GM18517 (cell line): ENCODE measurements around the gene ATP2B2.

Source experiments
- ATAC-seq: cut with Tn5 transposase; IDR thresholded peaks from one replicate; pipeline ENCODE4 v1.9.1; 2021; ENCODE audit warnings: mild to moderate bottlenecking, moderate library complexity; ENCODE audit not compliant: unreplicated experiment

The ATP2B2 gene

DNA sequence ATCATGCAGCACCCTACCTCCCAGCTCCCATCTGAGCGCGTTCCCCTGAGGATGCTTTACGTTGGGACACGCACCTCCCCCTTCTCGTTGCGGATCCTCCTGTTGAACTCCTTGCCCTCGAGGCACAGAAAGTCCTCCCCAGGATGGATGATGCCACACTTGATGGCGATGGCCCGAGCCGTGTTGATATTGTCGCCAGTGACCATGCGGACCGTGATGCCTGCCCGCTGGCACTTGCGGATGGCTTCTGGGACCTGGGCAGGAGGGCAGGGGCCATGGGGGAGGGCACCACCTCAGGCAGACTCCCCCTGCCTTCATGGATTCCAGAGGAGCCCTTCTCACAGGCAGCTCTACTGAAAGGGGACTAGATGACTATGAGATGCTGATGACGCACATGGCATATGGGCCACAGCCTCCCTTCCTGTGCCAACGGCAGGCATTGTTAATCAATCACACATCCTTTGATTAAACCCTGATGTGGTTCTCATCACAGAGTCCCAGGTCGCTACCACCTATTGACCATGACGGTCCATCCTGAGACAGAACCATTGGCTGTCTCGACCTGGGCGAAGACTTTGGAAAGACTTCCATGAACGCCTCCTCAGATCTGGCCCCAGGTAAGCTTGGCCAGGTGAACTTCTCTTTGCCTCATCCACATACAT is 154.9 kb downstream of the ATP2B2 start:
- no peak for ATAC-seq

DNA sequence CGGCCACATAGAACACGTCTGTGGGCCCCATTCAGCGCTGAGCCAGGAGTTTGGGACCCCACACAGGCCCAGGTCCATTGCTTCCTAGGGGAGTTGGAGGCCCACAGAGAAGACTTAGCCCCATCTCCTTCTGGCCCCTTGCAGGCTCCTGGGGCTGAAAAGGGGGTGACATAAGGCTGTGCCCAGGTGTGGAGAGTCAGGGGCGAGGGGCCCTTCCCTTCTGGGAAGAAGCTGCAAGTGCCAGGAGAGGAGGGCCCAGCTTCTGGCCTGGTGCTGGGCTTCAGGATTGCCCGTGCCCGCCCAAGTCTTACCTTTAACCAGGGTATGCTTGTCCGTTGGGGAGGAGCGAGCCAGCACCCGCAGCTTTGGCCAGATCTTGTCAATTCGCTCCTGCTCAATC is 155.6 kb downstream of the ATP2B2 start:
- no peak for ATAC-seq

DNA sequence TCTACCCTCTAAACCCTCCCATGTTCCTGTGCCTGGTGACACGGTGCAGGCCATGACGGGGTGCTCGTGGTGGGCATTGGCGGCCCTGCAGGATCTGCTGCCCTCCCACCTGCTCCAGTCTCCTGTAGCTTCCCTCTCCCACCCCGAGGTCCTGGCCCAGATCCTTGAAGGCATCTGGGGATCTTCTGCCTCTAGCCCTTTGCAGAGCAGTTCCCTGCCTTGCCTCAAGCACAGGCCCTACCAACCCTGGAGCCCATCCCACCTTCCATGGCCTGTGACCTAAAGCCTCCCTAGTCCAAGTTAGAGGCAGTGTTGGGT is 157.0 kb downstream of the ATP2B2 start:
- ATAC-seq = no peak

DNA sequence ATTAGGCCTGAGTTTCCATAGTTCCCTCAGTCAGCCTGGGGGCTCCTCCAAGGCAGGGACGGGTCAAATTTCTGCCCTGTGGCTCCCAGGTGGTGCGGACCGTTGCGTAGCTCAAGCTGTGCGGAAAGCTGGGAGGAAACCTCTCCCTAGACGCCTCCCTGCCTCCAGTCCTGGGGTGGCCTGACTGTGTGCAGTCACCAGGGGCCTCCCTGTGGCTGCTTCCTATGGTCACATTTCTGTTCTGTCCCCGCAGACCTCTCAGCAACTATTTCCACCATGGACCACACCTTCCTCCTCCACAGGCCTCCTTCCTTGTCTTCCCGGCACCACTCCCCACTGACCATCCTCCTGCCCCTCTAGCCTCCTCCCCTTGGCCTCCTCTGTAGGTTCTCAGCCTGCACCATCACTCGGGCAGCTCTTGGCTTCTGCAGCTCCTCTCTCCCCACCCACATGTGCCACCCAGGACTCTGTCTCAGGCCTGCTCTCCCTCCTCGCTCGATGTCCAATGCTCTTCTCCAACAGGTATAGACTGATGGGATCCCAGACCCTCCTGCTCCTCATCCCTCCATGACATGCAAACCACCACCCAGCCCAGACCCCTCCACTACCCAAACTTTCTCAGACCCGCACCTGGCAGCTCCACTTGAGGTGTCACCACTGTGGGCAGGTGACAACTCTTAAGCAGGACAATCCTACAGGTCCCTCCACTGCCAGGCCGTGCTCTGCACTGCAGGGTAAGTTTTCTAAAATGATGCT is 157.6 kb downstream of the ATP2B2 start:
- ATAC-seq = no peak

DNA sequence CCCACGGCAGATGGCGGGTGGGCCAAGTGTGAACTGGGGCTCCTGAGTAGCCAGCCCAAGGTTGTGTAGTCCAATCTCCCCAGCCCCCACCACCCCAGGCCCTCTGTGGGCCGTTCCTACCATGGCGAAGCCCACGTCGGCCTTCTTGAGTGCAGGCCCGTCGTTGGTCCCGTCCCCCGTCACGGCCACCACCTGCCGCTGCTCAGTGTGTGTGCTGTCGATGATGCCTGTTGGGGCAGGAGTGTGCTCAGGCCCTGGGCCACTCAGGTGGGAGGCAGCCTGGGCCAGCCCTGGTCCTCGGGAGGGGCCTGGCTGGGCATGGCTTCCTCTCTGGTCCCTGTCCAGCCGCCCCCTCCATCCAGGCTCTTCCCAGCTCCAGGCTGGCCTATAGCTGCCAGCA is 159.5 kb downstream of the ATP2B2 start:
- no peak for ATAC-seq

DNA sequence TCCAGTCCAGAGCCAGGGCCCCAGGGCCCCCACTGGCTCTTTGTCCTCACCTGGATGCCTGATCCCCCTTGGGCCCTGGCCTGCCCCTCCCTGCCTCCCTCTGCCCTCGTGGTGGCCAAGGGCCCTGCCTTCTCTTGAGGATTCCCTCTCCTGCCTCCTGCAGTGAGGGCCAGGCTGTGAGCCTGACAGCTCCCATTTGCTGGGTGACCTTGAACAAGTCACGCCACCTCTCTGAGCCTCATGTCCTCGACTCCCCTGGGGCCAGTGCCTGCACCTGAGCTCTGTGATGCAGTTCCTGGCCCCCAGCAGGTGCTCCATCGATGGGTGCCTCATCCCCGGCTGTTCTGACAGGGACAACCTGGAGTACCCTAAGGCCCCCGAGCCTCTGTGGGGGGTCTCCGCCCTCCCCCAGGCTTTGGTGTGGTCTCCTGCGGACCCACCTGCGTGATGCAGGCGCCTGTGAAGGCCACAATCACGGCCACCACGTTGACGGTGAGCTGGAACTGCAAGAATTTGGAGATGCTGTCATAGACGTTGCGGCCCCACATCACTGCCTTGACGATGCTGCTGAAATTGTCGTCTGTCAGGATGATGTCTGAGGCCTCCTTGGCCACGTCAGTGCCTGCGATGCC is 160.3 kb downstream of the ATP2B2 start:
- no peak for ATAC-seq

DNA sequence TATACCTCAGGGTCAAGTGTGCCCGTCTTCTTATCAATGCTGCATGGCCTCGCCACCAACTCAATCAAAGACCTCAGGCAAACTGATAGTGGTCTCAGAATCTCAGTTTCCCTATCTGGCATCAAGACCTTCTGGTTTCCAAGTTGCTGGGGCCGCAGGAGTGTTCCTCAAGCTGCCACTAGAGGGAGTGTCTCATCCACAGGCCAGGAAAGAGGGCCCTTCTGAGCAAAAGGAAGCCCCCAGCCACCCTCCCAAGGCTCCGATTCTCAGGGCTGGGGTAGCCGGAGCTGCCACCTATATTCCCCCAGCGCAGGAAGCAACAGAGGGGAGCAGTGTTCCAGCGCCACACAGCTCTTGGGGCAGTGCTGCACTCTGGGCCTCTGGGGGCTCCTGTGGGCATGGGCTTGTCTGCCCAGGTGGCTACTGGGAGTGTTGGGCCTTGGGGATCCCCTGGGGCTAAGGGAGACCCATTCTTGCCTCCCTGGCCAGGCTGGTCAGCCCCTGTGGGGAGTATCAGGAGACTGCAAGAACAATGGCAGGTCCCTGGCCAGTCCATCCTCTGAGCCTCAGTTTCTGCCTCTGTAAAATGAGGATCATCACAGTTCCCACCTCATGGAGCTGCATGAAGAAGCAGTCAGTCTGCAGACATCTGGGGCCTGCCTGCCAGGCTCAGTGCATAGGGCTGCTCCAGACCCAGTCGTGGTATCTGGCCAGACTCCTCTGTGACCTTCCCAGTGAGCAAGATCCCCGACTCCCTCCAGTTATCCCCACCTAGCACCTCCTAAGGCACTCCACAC is 161.0 kb downstream of the ATP2B2 start:
- ATAC-seq = no peak

DNA sequence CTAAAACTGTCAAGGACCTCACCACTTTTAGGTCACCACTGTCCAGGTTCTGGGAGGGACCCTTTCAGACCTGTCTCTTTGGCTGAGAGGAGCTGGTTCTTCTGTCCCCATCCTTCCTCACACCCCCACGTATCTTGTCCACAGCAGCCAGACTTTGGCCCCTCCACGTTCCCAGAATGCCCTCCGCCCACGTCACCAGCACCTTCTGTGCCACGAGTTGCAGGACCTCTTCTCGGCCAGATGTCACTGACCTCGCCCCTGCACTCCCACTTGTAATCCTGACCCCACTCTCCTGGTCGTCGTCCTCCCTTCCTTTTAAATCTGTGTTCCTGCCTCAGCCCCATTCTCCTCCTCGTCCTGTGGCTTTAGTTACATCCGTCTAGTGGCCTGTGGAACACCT is 161.9 kb downstream of the ATP2B2 start:
- ATAC-seq = no peak

DNA sequence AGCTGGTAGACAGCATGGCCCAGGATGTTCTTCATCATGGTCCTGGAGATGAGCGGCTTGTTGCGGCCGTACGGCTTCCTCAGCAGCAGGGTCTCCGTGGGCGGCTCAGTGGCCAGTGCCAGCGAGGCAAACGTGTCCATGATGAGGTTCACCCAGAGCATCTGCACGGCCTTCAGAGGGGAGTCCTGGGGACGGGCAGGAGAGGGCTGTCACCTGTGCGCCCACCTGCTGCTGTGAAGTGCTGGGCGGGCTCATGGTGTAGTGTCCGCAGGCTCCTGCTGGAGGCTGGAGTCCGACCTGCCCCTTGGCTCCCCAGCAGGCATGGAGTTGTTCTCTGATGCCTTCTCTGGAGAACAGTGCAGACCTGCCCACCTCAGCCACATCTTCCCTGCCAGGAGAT is 162.6 kb downstream of the ATP2B2 start:
- ATAC-seq = no peak

DNA sequence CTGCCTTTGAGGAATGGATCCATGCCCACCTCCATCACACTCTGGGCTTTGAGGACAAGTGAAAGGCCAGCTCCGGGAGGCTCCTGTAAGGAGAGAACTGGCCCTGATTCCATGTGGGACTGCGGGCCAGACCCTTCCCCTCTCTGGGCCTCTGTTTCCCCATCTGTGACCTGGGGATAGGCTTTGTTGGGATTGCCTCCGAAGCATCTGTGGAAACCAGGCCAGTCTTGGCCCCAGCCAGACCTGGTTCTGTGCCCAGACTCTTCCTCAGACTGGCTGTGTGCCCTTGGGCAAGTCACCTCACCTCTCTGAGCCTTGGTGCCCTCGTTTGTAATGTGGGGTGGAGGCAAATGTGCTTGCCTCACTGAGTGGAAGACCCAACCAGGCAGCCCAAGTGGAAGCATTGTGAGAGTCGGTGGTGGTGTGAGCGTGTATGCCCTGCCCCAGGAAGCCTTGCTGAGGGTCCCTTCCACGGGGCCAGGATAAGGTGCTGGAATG is 163.4 kb downstream of the ATP2B2 start:
- no peak for ATAC-seq

DNA sequence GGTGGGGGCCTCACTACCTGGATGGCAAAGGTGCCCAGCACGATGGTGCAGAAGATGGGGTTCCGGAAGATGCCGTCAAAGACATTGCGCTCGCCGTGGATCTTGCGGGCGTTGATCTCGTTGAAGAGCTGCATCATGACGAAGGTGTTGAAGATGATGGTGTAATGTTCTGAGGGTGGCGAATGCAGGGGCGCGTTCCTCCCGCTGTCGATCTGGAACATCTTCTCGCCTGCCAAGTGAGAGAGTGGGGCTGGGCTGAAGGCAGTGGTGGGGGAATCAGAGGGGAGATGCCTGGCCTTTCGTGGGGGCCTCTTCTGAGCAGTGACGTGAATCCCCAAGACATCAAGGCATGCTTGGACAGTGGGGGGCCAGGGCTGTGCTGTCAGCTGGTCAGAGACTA is 164.9 kb downstream of the ATP2B2 start:
- no peak for ATAC-seq

DNA sequence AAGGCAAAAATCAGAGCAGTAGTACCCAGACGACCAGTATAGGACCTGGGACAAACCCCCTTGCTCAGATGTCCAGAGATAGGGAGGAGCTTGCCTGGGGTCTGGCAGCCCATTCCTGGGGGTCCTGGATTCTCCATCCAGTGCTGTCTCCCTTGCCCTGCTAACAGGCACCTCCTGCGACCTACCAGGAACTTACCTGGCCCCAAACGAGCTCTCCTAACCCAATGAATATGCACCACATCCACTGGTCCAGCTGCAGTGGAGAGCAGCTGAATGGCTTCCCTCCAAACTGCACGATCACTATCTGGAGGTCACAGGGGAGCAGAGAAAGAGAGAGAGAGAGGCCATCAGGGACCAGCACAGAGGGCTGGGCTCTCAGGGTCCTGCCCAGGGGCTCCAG is 165.3 kb downstream of the ATP2B2 start:
- no peak for ATAC-seq

DNA sequence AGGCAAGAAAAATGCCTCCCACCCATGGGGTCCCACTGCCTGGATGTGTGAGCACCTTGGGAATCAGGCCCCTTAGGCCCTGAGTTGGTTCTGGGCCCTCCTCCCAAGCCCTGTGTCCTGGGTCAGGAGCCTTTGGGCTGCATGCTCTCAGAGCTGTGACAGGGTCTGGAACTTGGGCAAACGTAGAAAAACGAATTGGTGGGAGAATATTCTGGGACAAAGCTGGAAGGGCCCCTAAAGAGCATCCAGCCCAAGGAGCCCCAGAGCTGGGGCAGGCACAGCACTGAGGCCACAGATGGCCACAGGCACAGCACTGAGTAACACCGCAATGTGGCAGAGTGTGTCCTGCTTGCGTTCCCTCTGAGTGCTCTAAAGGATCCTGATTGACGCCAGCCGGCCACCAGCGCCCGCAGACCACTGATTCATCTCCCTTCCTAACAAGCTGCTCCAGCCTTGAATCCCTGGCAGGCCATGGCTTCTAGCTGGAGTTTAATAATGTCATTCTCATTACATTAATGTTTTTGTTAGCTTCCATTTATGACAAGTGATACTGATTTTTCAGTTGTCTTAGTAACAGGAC is 165.9 kb downstream of the ATP2B2 start:
- ATAC-seq = no peak

DNA sequence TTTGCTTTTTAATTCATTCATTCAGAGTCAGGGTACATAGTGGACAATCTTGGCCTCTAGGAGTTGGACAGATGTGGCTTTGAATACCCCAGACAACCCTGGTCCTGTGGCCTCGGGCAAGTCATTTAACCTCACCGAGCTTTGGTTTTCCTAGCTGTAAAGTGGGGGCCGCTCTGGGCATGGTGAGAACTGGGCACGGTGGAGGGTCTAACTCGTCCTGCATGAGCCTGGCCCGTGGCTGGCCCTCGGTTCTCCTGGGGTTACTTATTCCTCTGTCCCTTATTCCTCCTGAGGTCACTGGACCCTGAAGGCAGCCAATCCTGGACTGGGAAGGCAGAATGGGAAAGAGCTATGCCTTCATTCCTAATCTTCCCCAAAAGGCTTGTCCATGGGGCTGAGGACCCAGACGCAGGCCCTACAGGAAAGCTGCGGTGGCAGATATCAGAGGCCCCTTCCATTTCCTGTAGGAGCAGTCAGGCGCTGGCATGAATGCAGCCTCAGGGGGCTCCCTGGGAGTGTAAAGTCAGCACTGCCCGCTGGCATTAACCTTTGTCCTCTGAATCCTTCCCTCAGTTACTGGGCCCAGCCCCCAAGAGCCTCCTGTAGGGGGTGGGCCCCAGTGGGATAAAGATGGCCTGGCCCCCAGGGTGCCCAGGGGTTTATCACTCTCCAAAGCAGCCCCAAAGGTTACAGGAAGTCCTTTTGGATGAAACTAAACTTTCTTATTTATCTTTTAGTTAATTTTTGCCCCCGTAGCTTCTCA is 166.6 kb downstream of the ATP2B2 start:
- no peak for ATAC-seq

DNA sequence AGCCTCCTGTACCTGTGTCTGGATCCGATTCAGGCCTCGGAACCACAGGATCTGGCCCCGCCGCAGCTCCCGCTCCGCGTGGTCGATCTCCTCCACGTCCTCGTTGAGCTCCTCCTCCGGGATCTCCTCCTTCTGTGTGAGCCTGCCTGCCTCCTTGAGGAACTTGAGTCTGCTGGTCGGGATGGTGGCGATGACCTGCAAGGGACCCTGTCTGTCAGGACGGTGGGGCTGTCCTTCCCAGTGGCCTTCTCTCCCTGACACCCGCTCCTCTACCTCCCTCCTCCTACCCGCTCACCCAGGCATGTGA is 167.3 kb downstream of the ATP2B2 start:
- no peak for ATAC-seq

DNA sequence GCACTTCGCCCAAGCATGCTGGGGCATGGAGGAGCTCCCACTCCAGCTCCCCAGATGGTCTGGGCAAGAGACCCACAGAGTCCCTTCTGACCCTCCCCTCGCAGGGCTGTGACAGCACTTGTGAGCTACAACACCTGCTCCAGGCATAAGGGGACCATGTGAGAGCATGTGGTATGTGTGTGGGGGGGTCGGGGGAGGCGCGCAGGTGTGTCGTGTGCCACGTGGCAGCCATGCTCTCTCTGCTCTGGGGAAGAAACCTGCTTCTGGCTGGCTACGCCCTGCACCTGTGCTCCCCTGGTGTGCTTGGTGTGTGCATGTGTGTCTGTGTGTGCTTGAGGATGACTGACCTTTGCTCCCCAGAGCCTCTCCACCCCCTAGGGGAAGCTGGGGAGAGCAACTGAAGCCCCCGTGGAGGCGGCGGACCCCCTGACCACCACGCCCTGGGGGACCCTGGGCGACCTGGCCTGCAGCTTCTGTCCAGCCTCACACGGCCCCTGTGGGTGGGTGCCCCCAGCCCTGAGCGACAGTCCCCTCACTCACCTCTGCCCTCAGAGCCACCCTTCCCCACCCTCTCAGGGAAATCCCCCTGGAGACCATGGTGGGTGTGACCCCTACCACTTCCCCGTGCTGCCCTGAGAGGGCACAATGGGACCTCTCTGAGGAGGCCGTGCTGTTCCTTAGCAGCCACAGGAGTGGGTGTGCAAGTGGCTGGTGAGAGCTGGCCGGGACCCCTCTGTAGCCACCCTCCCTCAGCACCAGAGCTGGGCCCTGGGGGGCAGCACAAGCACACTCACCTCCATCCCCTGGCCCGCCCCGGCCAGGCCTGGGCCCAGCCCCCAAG is 167.8 kb downstream of the ATP2B2 start:
- ATAC-seq = no peak

DNA sequence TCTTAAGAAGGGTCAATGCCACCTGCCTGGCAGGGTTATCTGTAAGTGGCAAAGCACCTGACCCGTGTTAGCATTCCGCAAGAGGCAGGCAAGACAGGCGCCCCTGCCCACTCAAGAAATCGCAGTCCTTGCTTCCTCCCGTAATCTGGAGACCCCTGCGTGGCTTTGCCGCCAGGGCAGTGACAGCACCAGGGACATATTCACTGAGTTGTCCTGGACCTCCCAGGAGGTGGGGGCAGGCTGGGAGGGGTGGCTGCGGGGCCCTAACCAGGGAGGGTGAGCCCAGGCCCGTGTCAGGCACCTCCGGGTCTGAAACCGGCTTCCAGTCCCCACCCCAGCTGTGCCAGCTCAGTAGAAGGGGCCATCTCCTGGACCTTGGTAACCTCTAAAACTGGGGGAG is 168.6 kb downstream of the ATP2B2 start:
- no peak for ATAC-seq

DNA sequence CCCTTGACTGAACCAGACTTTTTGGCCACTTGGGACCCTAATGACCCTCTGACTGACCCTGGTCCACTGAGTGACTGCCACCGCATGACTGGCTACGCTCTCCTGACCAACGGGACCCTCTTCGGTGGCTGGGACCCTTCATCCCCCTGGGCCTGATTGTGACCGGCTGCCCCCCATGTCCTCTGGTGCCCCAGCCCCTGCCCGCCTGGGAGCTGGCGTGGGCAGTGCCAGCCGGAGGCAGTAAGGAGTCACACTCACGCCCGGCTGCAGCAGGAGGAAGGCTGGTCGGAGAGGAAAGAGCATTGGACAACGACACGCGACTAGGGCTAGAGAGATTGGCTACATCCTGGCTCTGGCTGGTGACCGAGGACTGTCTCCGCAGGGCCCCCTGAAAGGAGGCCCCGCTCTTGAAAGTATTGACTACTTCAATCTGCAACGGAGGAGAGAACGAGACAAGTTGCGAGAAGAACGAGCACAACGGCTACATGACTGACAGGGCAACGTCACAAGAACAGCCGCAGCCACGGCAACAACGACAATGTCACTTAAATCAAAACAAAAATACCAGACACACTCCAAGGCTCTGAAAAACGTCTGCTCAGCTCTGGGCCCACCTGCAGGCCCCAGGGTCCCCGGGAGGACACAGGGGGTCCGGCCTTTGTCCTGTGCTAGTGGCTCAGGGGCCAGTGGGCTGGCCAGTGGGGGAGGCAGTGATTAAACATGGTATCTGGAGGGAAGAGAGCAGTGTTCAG is 169.3 kb downstream of the ATP2B2 start:
- ATAC-seq = no peak

DNA sequence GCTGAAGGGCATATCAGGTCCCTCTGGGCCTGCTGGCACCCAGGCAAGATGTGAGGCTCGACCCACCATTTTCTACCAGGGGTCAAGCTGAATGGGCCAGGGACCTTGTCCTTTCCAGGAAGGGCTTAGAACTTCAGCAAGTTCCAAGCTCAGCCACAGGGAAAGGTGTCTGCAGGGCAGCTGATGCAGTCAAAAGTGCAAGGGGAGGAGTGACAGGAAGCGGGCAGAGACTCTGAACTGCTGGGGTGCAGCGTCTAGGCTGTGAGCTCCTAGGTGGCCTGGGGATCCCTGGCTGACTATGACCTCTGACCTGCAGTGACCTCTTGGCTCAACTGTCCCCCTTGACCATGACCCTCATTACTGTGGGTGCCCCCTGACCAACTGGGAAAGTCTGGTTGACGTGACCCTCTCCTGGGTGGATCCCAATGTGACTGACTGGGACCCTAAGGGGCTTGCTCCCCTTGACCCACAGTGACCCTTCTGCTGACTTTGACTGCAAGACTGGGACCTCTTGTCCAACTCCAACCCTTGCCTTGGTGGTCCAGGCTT is 170.1 kb downstream of the ATP2B2 start:
- ATAC-seq = no peak
